Measurements from ENCODE around the gene VAT1L. TPM values are rescaled to one million over a fixed set of nuclear protein-coding genes. Genes with fewer than 3 reads are reported as not detected.

Gene VAT1L
- polyA plus RNA-seq (2012; ENCODE audit: insufficient read depth, insufficient read length, low read depth): 0.51 TPM

GRCh38 chr16:77788181-77789084 lies at the start of gene VAT1L:
TSS of gene VAT1L (plus strand) at chr16:77788564. CDS start at chr16:77788683, 119 bp downstream.
- peak; percentile 15 for DNase-seq
- peaks cover 26% of the 10 kb centered on the region for H3K27me3 ChIP-seq
- peak within 1 kb of the TSS; percentile 11; the same call in 1 of the 2 replicates for H3K4me3 ChIP-seq (ENCODE audit: low read depth, low read length)

GRCh38 chr16:77738706-77739558 lies 49.4 kb upstream of the VAT1L start:
- TF ChIP-seq CTCF (IDR thresholded peaks at IDR 0.05; ENCODE audit: low read depth, low read length): no peak
- Histone ChIP-seq H3K4me3 (ENCODE audit: low read depth, low read length) (no peak overlapping the region), H3K36me3 (no peaks in the 10 kb centered on the region), H3K4me1 (no peaks in the 10 kb centered on the region), H3K9me3 (no peaks in the 10 kb centered on the region; the same call in 1 of the 2 replicates), H3K27me3 (no peaks in the 10 kb centered on the region)
- no peak for DNase-seq

More at GRCh38 chr16:77788181-77789084, at the start of gene VAT1L:
- Histone ChIP-seq H3K4me1 (no peaks in the 10 kb centered on the region), H3K9me3 (no peaks in the 10 kb centered on the region), H3K36me3 (no peaks in the 10 kb centered on the region)
- TF ChIP-seq CTCF (IDR thresholded peaks at IDR 0.05; ENCODE audit: low read depth, low read length): no peak

- no peak overlapping the region for H3K4me3 ChIP-seq (ENCODE audit: low read depth, low read length)
- no peaks in the 10 kb centered on the region for H3K36me3 ChIP-seq
- no peaks in the 10 kb centered on the region for H3K4me1 ChIP-seq
- H3K9me3 ChIP-seq: no peaks in the 10 kb centered on the region
- no peaks in the 10 kb centered on the region for H3K27me3 ChIP-seq
- no peak for DNase-seq
- no peak for TF ChIP-seq CTCF (IDR thresholded peaks at IDR 0.05; ENCODE audit: low read depth, low read length)
These were observed 48.8 kb upstream of the VAT1L start for GRCh38 chr16:77739559-77739892.

- Histone ChIP-seq H3K9me3 (no peaks in the 10 kb centered on the region), H3K27me3 (no peaks in the 10 kb centered on the region), H3K4me1 (no peaks in the 10 kb centered on the region), H3K4me3 (ENCODE audit: low read depth, low read length) (no peak overlapping the region), H3K36me3 (no peaks in the 10 kb centered on the region)
- no peak for DNase-seq
- TF ChIP-seq CTCF (IDR thresholded peaks at IDR 0.05; ENCODE audit: low read depth, low read length): no peak
These were observed 44.2 kb upstream of the VAT1L start for GRCh38 chr16:77744141-77744540.

- no peak for TF ChIP-seq CTCF (IDR thresholded peaks at IDR 0.05; ENCODE audit: low read depth, low read length)
- no peak for DNase-seq
These were observed 42.4 kb upstream of the VAT1L start for GRCh38 chr16:77745972-77746371.

More at GRCh38 chr16:77745972-77746371, 42.4 kb upstream of the VAT1L start:
- Histone ChIP-seq H3K9me3 (no peaks in the 10 kb centered on the region; the same call in 1 of the 2 replicates), H3K4me3 (ENCODE audit: low read depth, low read length) (no peak overlapping the region), H3K4me1 (no peaks in the 10 kb centered on the region), H3K27me3 (no peaks in the 10 kb centered on the region), H3K36me3 (no peaks in the 10 kb centered on the region)

Data from BE2C (cell line).